ENCODE measurements around the gene URB1. TPM values are rescaled to one million over a fixed set of nuclear protein-coding genes. Genes with fewer than 3 reads are reported as not detected.
A peak's percentile ranks its signal among the peaks of the same experiment; 100 is the strongest.

The URB1 gene
- total and polyA plus RNA-seq, 9 donors = 7.6 to 29.6 (median 18.0) TPM

DNA sequence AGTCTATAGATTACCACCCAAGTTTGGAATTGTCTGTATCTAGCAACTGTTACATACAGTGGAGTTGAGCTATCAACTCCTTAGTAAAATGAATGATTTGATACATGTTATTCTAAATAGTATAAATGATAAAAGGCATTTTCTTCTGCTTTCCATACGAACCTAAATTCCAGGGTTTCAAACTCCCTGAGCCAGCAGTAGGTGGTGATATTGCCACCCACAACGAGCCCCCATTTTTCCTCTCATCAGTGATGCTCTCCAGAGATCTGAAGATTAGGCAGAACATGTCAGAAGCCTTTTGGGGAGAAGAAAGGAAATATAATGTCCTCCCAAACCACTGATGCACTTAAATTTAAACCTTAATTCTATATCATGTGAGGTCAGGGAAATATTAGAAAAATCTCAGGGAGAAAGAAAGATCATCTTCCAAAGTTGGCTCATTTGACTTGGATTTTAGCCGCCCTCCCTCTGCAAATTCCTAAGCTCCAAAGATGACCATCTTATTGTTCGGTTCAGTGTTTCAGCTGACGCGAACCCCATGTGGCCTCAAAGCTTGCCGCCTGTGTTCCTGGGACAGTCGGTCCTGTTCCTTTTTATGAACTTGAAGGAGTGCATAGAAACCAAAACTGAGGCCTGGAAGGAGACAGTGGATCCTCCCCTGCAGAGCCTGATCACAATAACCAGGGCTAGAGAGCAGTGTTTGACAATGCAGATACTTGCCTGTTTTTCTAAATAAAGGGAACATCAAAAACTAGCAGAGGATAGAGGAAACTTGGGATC lies 22.0 kb upstream of the URB1 start:
- 45 to 64% (median 53%) methylated on average over 8 of the region's 8 CpGs for WGBS, 3 donors
- Histone ChIP-seq H3K27me3 (no peaks in the 10 kb centered on the region), H3K4me3 (peak overlapping the region; percentile 59), H3K27ac (no peak overlapping the region), H3K4me1 (ENCODE audit: insufficient read depth) (peaks cover 9% of the 10 kb centered on the region), H3K9me3 (no peaks in the 10 kb centered on the region), H3K36me3 (no peaks in the 10 kb centered on the region)
- TF ChIP-seq, protein P1, sequence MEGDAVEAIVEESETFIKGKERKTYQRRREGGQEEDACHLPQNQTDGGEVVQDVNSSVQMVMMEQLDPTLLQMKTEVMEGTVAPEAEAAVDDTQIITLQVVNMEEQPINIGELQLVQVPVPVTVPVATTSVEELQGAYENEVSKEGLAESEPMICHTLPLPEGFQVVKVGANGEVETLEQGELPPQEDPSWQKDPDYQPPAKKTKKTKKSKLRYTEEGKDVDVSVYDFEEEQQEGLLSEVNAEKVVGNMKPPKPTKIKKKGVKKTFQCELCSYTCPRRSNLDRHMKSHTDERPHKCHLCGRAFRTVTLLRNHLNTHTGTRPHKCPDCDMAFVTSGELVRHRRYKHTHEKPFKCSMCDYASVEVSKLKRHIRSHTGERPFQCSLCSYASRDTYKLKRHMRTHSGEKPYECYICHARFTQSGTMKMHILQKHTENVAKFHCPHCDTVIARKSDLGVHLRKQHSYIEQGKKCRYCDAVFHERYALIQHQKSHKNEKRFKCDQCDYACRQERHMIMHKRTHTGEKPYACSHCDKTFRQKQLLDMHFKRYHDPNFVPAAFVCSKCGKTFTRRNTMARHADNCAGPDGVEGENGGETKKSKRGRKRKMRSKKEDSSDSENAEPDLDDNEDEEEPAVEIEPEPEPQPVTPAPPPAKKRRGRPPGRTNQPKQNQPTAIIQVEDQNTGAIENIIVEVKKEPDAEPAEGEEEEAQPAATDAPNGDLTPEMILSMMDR (IDR thresholded peaks at IDR 0.05) = peak in 1 of 3 donors; percentile 22
- TF ChIP-seq POLR2A (IDR thresholded peaks at IDR 0.05) (no peak), EP300 (IDR thresholded peaks at IDR 0.05) (no peak)
- DNase-seq = peak in 1 of 5 donors; percentile 7
- intact Hi-C loops (cut with DNase I) = loop anchor here in 2 of 4 donors (5.0 kb wide), 4 partner anchors 43 to 358 kb away; partner anchors contain the start of gene PAXBP1 (in 1 of the 2)

DNA sequence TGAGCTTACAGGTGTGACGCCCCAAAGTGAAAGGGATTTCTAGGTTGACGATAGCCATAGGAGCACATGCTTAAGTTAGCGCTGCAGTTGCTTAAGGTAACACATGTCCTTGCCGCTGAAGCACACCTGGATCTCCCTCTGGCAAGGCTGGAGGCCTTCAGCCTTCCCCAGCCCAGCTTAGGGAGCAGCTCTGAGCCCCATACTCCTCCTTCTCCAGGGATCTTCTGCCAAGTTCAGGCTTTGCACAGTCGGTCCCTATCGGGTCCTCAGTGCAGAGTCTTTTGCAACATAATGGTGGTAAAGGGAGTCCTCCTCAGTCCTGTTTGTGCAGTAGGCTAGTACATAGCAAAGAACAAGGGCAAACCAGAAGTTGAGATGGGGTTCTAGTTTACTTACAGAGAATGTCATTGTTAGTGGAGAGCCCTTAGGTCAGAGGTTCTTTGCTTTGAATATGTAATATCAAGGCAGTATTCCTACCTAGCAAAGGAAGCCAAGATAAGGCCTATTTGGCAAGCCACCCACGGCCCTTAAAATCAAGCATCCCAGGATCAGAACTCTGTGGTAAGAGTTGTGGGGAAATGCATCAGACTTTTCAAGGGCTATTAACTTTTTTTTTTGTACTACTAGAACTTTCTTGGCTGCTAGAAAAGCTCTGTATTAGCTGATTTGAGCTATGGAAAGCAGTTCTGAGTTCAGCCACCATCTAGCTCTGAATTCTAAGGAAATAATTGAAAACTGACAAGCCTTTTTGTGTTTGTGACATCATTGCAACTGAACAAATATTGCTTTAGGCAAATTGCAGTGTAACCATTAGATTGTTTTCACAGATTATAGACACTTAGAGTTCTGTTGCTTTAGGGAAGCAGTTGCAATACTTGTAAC lies 21.1 kb upstream of the URB1 start:
- H3K27ac ChIP-seq = peak overlapping the region; percentile 96 to 99
- H3K27me3 ChIP-seq = no peaks in the 10 kb centered on the region
- no peaks in the 10 kb centered on the region for H3K9me3 ChIP-seq
- TF ChIP-seq EP300 (IDR thresholded peaks at IDR 0.05) = no peak
- peak overlapping the region; percentile 59 for H3K4me3 ChIP-seq
- peaks cover 9% of the 10 kb centered on the region for H3K4me1 ChIP-seq (ENCODE audit: insufficient read depth)
- intact Hi-C loops (cut with DNase I) = loop anchor here in 3 of 4 donors (2.0 to 5.0 kb wide), 5 partner anchors 37 to 358 kb away; partner anchors contain the start of gene PAXBP1 (in 1 of the 3)
- DNase-seq = peak in 4 of 5 donors; percentile 31 to 63 (median 34)
- WGBS, 3 donors = 43 to 49% (median 47%) methylated on average over 7 of the region's 7 CpGs
- no peaks in the 10 kb centered on the region for H3K36me3 ChIP-seq

DNA sequence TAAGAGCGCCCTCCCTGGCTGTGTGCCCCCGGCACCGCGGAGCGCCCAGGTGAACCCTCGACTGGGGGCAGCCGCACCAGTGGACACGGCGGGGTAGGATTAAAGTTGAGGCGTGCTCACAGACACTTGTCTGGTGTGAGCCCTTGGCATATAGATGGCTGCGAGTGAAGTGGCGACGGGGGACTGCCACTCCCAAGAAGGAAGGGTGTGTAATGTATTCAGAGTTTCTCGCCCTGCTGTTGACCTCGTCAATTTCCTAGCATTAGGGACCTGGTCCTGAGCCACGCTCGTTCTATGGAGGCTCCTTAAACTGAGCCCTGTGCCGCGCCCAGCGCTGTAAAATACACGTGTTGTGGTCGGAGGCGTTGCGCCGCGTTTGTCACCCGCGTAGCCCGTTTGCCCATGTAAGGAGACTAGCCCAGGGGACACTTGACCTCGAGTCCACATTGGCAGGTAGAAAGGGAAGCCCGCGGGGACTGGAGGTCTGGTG lies 20.2 kb upstream of the URB1 start:
- H3K27ac ChIP-seq = peak overlapping the region; percentile 96 to 99
- H3K4me3 ChIP-seq = peak overlapping the region; percentile 59
- TF ChIP-seq POLR2A (IDR thresholded peaks at IDR 0.05) (no peak), EP300 (IDR thresholded peaks at IDR 0.05) (no peak)
- TF ChIP-seq, protein P1 (IDR thresholded peaks at IDR 0.05) = no peak
- H3K9me3 ChIP-seq = no peaks in the 10 kb centered on the region
- H3K27me3 ChIP-seq = no peaks in the 10 kb centered on the region
- H3K36me3 ChIP-seq = no peaks in the 10 kb centered on the region
- peaks cover 9% of the 10 kb centered on the region for H3K4me1 ChIP-seq (ENCODE audit: insufficient read depth)
- intact Hi-C loops (cut with DNase I) = loop anchor here in 3 of 4 donors (2.0 to 5.0 kb wide), 5 partner anchors 38 to 359 kb away; partner anchors contain the start of gene PAXBP1 (in 1 of the 3)
- peak; percentile 45 to 74 (median 67) for DNase-seq
- 12 to 20% (median 17%) methylated on average over 32 of the region's 32 CpGs for WGBS, 3 donors

DNA sequence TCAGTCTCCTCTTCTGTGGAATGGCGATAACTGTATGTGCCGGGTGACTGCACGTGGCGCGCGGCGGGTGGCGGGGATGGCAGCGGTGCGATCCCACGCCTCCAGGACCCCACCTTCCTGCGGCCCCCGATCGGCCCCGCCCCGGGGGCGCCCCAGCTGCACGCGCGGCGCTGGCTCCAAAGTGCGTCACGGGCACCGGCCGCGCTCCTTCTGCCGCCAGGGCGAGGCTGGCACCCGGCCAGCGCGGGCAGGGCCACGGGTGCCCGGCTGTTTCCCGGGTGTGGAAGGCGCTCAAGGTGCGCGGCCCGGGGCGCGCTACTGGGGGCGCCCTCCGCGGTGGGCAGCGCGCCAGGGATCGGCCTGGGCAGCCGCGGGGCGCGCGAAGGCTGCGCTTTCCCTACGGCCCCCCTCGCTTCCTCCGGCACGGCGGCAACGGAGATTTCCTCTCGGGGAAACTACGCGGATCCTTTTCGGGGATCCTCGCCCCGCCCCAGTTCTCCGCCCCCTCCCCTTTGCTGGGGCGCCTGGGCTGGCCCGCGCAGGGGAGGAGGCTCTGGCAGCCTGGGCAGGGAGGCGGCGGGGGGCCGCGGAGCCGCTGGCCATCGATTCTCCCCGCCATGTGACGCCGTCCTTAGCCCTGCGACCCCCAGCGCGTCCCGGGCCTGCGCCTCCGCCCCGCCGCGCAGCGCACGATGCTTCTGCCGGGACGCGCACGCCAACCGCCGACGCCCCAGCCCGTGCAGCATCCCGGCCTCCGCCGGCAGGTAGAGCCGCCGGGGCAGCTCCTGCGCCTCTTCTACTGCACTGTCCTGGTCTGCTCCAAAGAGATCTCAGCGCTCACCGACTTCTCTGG lies 19.6 kb upstream of the URB1 start, which contains the start of gene EVA1C:
Gene EVA1C, plus strand, starts transcription at position 545 of the 853 bp plus-strand sequence. Its CDS starts 148 bp downstream, at position 693.
- intact Hi-C loops (cut with DNase I) = loop anchor here in 3 of 4 donors (2.0 to 5.0 kb wide), 5 partner anchors 38 to 360 kb away; partner anchors contain the start of gene PAXBP1 (in 1 of the 3)
- H3K27ac ChIP-seq = peak within 1 kb of the TSS; percentile 96 to 99
- peak; percentile 71 to 86 (median 79) for DNase-seq
- H3K36me3 ChIP-seq = no peaks in the 10 kb centered on the region
- no peaks in the 10 kb centered on the region for H3K27me3 ChIP-seq
- WGBS, 3 donors = 0 to 1% (median 0%) methylated on average over 80 to 104 of the region's 104 CpGs
- peaks cover 9% of the 10 kb centered on the region for H3K4me1 ChIP-seq (ENCODE audit: insufficient read depth)
- no peaks in the 10 kb centered on the region for H3K9me3 ChIP-seq
- TF ChIP-seq, protein P1 (IDR thresholded peaks at IDR 0.05) = peak in 1 of 3 donors; percentile 75
- TF ChIP-seq POLR2A (IDR thresholded peaks at IDR 0.05) (peak; percentile 28), EP300 (IDR thresholded peaks at IDR 0.05) (no peak)
- H3K4me3 ChIP-seq = peak within 1 kb of the TSS; percentile 59
